KOPT-K1 (cell line): ENCODE measurements around the gene LAMTOR2.
"Not testable (repeated sequence)": the region's sequence is repeated elsewhere in the genome, so short reads cannot be mapped to it uniquely, and the experiment has no call there.

Source experiments
- H3K27ac ChIP-seq: fragments of 200-600 bp; sonication (generic); 2 replicates; pipeline ENCODE4 v1.5.1; 2016; ENCODE audit warnings: antibody characterized with exemption, mild to moderate bottlenecking, low read depth, low read length; ENCODE audit not compliant: poor library complexity, severe bottlenecking
- H3K36me3 ChIP-seq: fragments of 200-600 bp; sonication (generic); 2 replicates; pipeline ENCODE4 v1.5.1; 2017; ENCODE audit warnings: antibody characterized with exemption, mild to moderate bottlenecking, low read length, moderate library complexity; ENCODE audit not compliant: insufficient read depth
- H3K9me3 ChIP-seq: fragments of 200-600 bp; sonication (generic); 2 replicates; pipeline ENCODE4 v1.5.1; 2017; ENCODE audit warnings: antibody characterized with exemption, low read length, mild to moderate bottlenecking; ENCODE audit not compliant: insufficient read depth, poor library complexity, severe bottlenecking

Gene LAMTOR2

GRCh38 chr1:156064615-156065014, 10.0 kb downstream of the LAMTOR2 start:
- H3K27ac ChIP-seq, result no peak overlapping the region
- H3K36me3 ChIP-seq, result no peaks in the 10 kb centered on the region
- no peaks in the 10 kb centered on the region for H3K9me3 ChIP-seq

DNA sequence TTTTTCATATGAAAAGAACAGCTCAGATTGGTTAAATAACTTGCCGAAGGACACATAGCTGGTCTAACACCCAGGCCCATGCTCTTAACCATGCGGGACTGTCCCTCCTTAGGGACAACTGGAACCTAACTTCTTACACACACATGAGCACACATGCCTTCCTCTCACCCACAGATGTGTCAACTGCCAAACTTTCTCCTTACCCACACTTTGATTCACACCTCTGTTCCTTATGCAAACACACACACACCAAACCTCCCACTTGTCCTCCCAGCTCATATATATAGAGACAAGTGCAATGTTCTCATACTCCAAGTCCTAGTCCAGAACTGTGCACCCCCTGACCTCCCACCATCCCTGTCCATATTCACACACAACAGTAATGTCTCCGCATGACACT, 10.6 kb downstream of the LAMTOR2 start:
- no peaks in the 10 kb centered on the region for H3K9me3 ChIP-seq
- H3K36me3 ChIP-seq, result no peaks in the 10 kb centered on the region
- no peak overlapping the region for H3K27ac ChIP-seq

- no peak overlapping the region for H3K27ac ChIP-seq
- H3K36me3 ChIP-seq, result no peaks in the 10 kb centered on the region
- H3K9me3 ChIP-seq, result no peaks in the 10 kb centered on the region
Observed at GRCh38 chr1:156065871-156066270, 11.3 kb downstream of the LAMTOR2 start.

DNA sequence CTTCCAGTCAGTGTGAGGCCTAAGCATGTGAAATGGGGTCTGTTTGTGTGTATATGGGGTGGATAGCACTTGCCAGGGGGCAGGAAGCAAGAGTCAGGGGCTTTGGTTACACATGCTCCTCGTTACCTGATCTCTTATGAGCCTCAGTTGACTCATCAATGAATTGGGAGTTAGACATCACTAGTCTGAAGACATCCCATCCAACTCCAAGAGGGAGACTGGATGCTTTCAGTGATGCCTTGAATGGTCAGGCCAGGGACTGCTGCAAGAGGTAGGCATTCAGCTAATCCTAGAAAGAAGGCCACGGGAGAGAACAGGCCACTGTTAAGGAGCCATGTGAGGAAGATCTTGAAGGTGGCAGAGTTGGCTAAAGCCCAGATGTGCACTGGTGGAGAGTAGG, 12.7 kb downstream of the LAMTOR2 start:
- no peak overlapping the region for H3K27ac ChIP-seq
- H3K9me3 ChIP-seq, result no peaks in the 10 kb centered on the region
- no peaks in the 10 kb centered on the region for H3K36me3 ChIP-seq

DNA sequence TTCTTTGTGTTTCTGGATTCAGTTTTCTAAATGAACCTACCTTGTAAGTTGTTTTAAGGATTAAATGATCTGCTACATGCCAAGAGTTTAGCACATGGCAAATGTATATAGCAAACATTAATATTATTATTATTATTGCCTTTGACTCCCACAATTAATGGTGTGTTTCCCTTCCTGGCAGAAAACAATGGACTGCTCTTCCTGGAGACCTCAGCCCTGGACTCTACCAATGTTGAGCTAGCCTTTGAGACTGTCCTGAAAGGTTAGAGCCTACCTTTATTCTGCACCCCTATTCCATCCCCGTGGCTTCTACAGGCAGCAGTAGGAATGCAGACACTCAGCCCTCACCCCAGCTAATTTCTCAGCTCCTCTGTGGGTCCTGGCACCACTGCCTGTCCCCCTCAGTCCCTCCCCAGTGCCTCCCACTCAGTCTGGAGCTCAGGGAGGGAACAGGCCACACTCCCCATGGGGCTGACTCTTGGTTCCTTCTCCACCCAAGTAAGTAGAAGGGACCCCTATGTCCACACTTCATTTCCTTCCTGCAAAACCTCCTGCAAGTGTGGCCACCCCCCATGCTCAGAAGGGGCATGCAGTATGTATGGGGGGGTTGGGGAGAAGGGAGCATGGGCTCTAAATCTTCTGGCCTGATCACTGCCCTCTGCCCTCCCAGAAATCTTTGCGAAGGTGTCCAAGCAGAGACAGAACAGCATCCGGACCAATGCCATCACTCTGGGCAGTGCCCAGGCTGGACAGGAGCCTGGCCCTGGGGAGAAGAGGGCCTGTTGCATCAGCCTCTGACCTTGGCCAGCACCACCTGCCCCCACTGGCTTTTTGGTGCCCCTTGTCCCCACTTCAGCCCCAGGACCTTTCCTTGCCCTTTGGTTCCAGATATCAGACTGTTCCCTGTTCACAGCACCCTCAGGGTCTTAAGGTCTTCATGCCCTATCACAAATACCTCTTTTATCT, 15.2 kb downstream of the LAMTOR2 start:
- no peaks in the 10 kb centered on the region for H3K36me3 ChIP-seq
- no peak overlapping the region for H3K27ac ChIP-seq
- no peaks in the 10 kb centered on the region for H3K9me3 ChIP-seq

- Histone ChIP-seq H3K27ac (no peak overlapping the region), H3K9me3 (no peaks in the 10 kb centered on the region), H3K36me3 (no peaks in the 10 kb centered on the region)
Observed at GRCh38 chr1:156070548-156070947, 16.0 kb downstream of the LAMTOR2 start.

DNA sequence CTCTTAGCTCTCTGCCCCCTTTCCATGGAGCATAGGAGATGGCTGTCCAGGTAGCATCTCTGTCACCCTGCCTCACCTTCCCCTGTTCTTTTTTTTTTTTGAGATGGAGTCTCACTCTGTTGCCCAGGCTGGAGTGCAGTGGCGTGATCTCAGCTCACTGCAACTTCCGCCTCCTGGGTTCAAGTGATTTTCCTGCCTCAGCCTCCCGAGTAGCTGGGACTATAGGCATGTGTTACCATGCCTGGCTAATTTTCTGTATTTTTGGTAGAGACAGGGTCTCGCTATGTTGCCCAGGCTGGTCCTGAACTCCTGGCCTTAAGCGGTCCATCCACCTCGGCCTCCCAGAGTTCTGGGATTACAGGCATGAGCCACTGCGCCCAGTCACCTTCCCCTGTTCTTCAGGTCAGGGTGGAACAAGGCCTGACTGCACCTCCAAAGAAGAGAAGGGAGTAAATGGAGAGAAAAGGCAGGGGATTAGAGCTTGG, 16.8 kb downstream of the LAMTOR2 start:
- not testable (repeated sequence) for H3K36me3 ChIP-seq, H3K27ac ChIP-seq, H3K9me3 ChIP-seq

DNA sequence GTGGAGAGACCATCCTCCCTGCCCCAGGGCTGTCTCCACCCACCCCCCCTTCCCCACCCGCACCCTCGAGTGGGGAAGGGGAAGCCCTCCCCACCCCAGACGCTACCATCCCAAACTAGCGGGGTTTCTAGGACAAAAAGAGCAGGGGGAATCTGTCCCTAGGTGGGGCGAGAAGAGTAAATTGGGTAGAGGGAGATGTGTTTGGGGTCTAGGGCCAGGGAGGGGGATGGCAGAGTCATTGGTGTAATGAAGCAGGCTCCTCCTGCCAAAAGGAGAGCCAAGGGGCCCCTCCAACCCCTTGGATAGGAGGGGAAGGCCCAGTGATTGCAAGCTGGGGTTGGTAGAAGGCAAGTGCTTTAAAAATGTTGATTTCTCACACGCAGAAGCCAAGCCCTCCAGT, 17.7 kb downstream of the LAMTOR2 start:
- no peaks in the 10 kb centered on the region for H3K9me3 ChIP-seq
- H3K36me3 ChIP-seq, result peaks cover 6% of the 10 kb centered on the region; the same call in 1 of the 2 replicates
- H3K27ac ChIP-seq, result no peak overlapping the region

DNA sequence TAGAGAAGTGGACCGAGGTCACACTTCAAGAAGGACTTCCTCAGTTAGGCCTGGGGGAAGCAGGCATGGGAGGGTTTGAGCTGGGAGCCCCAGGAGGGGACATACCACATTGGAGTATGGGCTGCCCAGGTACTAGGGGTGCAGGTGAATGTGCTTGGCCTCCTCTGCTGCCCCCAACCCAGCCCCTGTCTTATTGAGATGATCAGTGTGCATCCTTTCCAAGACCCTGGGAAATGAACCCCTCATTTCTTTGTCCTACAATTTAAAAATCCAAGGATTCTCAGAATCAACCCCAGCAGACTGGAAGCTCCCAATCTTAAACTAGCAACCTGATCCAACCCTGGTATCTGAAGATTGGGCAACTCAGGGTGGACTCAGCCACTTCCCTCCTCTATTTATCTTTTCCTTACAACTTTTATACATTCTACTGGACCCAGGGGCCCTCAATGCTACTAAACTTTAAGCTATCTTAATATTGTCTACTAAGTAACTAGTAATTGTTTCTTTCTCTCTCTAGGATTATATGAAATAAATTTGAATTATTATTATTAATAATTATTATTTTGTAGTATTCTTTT, 18.6 kb downstream of the LAMTOR2 start:
- Histone ChIP-seq H3K36me3 (peaks cover 6% of the 10 kb centered on the region; the same call in 1 of the 2 replicates), H3K9me3 (no peaks in the 10 kb centered on the region), H3K27ac (no peak overlapping the region)

DNA sequence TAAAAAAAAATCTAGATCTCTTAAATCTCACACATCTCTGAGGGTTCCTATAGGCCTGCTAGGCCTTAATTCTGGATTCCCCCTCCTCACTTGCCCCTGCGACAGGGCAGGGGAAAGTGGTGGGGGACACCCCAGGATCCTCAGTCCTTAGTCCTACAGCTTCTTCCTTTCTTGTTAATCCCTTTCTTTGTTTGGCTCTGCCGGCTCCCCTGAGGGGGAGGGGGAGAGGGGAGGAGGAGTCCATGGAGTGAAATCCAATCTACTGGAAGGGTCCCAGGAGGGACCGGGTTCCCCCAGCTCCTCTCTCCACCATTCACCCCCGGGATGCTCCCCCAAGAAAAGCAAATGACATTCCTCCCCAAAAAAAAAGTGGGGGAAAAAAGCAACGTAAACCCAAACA, 19.2 kb downstream of the LAMTOR2 start:
- Histone ChIP-seq H3K27ac (no peak overlapping the region), H3K36me3 (peaks cover 6% of the 10 kb centered on the region; the same call in 1 of the 2 replicates), H3K9me3 (no peaks in the 10 kb centered on the region)

GRCh38 chr1:156074661-156075060, 20.1 kb downstream of the LAMTOR2 start:
- no peak overlapping the region for H3K27ac ChIP-seq
- H3K36me3 ChIP-seq, result peaks cover 6% of the 10 kb centered on the region; the same call in 1 of the 2 replicates

DNA sequence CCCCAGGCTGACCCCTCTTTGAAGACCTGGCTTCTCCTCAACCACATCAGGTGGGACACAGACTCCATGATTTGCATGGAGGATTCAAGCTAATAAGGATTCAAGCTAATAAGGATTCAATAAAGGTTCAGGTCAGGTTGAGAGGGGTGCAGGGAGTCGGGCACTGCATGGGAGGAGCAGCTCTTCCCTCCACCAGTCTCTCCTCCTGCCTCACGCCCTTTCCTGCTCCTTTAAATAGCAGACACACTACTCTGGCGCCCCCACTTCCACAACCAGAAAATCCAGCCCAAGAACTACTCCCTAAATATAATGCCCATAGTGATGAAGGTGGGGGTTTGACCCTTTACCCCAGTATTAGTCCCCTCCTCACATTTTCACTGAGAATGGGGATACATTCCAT, 20.6 kb downstream of the LAMTOR2 start:
- no peaks in the 10 kb centered on the region for H3K9me3 ChIP-seq
- H3K27ac ChIP-seq, result no peak overlapping the region
- H3K36me3 ChIP-seq, result peaks cover 6% of the 10 kb centered on the region; the same call in 1 of the 2 replicates

More at GRCh38 chr1:156074661-156075060, 20.1 kb downstream of the LAMTOR2 start:
- H3K9me3 ChIP-seq, result no peaks in the 10 kb centered on the region

- H3K27ac ChIP-seq, result no peak overlapping the region
- H3K9me3 ChIP-seq, result no peaks in the 10 kb centered on the region
- peaks cover 6% of the 10 kb centered on the region; the same call in 1 of the 2 replicates for H3K36me3 ChIP-seq
Observed at GRCh38 chr1:156075775-156076204, 21.2 kb downstream of the LAMTOR2 start.

DNA sequence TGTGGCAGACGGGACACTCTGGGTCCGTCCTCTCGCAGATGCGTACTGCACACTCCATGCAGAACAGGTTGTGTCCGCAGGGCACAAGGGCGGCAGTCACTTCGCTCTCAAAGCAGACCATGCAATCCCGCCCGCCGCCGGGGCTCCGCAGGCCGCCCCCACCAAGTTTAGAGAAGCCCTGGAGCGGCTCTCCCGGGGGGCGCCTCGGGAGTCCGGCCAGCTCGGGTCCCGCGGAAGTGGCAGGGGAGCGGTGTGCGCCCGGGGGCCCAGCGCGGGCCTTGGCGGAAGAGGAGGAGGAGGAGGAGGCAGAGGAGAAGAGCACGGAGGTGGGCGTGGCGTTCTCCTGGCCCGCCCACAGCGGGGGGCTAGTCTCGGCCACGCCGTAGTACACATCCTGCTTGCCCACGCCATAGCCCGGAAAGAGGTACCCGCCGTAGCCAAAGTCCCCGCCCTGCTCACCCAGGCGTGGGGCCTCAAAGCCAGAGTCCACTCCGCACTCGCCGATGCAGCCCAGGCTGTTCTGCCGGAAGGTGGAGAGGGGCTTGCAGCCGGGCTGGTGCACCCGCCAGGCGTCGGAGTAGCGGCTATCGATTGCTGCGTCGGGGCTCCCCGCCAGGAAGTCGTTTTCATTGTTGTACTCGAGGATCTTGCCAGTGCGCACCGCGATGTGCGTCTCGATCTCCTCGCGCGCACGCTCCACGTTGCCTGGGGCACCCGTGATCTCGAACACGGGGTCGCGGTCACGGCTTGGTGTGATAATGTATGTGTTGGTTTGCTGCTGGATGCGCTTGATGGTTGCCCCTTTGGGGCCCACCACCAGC, 22.2 kb downstream of the LAMTOR2 start:
- Histone ChIP-seq H3K9me3 (no peaks in the 10 kb centered on the region), H3K27ac (no peak overlapping the region), H3K36me3 (peaks cover 6% of the 10 kb centered on the region; the same call in 1 of the 2 replicates)

- Histone ChIP-seq H3K9me3 (no peaks in the 10 kb centered on the region), H3K27ac (no peak overlapping the region), H3K36me3 (peaks cover 6% of the 10 kb centered on the region; the same call in 1 of the 2 replicates)
Observed at GRCh38 chr1:156077430-156077760, 22.8 kb downstream of the LAMTOR2 start.
